Measurements from ENCODE around the gene KYNU. TPM values are rescaled to one million over a fixed set of nuclear protein-coding genes. Genes with fewer than 3 reads are reported as not detected.
"Not testable (repeated sequence)": the region's sequence is repeated elsewhere in the genome, so short reads cannot be mapped to it uniquely, and the experiment has no call there.

The KYNU gene
- total RNA-seq, 1 experiment from 2014 or later: 143 TPM

- Mint-ChIP-seq H3K9me3 (ENCODE audit: unreplicated experiment) (no peaks in the 10 kb centered on the region), H3K4me3 (ENCODE audit: unreplicated experiment) (no peak overlapping the region), H3K27me3 (ENCODE audit: insufficient read depth, unreplicated experiment) (no peaks in the 10 kb centered on the region), H3K27ac (ENCODE audit: low read depth, unreplicated experiment) (no peak overlapping the region), H3K4me1 (ENCODE audit: insufficient read depth, unreplicated experiment) (peaks cover 46% of the 10 kb centered on the region), H3K36me3 (ENCODE audit: insufficient read depth, unreplicated experiment) (no peaks in the 10 kb centered on the region)
- CTCF ChIA-PET: no interaction called here
- no TSS peak for BruUV-seq (replicated peaks)
- POLR2A ChIA-PET: interaction anchor here (2.4 kb wide), 2 partner anchors 10 to 13 kb away, joined by 11 to 12 read pairs; no protein-coding TSS in a partner anchor
- no peak for TF ChIP-seq CTCF (IDR thresholded peaks at IDR 0.05; ENCODE audit: unreplicated experiment)
- intact Hi-C loops (cut with micrococcal nuclease): no loop called here
- no peak for DNase-seq (ENCODE audit: unreplicated experiment)
Observed at GRCh38 chr2:142862299-142862698, 15.2 kb upstream of the KYNU start.

GRCh38 chr2:142862847-142863246, 14.6 kb upstream of the KYNU start:
- CTCF ChIA-PET: interaction anchor here (0.7 to 1.7 kb wide), 3 partner anchors 12 to 180 kb away, joined by 3 to 6 read pairs (median 5); no protein-coding TSS in a partner anchor
- Mint-ChIP-seq H3K4me1 (ENCODE audit: insufficient read depth, unreplicated experiment) (peaks cover 46% of the 10 kb centered on the region), H3K27ac (ENCODE audit: low read depth, unreplicated experiment) (no peak overlapping the region), H3K9me3 (ENCODE audit: unreplicated experiment) (no peaks in the 10 kb centered on the region), H3K27me3 (ENCODE audit: insufficient read depth, unreplicated experiment) (no peaks in the 10 kb centered on the region), H3K4me3 (ENCODE audit: unreplicated experiment) (no peak overlapping the region), H3K36me3 (ENCODE audit: insufficient read depth, unreplicated experiment) (no peaks in the 10 kb centered on the region)
- intact Hi-C loops (cut with micrococcal nuclease): no loop called here
- no peak for TF ChIP-seq CTCF (IDR thresholded peaks at IDR 0.05; ENCODE audit: unreplicated experiment)
- no TSS peak for BruUV-seq (replicated peaks)
- POLR2A ChIA-PET: interaction anchor here (1.0 to 2.4 kb wide), 3 partner anchors 10 to 14 kb away, joined by 6 to 12 read pairs (median 11); partner anchors contain the start of gene KYNU
- no peak for DNase-seq (ENCODE audit: unreplicated experiment)

- Mint-ChIP-seq H3K36me3 (ENCODE audit: insufficient read depth, unreplicated experiment) (no peaks in the 10 kb centered on the region), H3K9me3 (ENCODE audit: unreplicated experiment) (no peaks in the 10 kb centered on the region), H3K4me3 (ENCODE audit: unreplicated experiment) (no peak overlapping the region), H3K27me3 (ENCODE audit: insufficient read depth, unreplicated experiment) (no peaks in the 10 kb centered on the region), H3K27ac (ENCODE audit: low read depth, unreplicated experiment) (peak overlapping the region; percentile 65), H3K4me1 (ENCODE audit: insufficient read depth, unreplicated experiment) (peaks cover 46% of the 10 kb centered on the region)
- no peak for TF ChIP-seq CTCF (IDR thresholded peaks at IDR 0.05; ENCODE audit: unreplicated experiment)
- intact Hi-C loops (cut with micrococcal nuclease): no loop called here
- no peak for DNase-seq (ENCODE audit: unreplicated experiment)
- CTCF ChIA-PET: interaction anchor here (0.6 to 1.7 kb wide), 5 partner anchors 9 to 180 kb away, joined by 3 to 6 read pairs (median 3); no protein-coding TSS in a partner anchor
- POLR2A ChIA-PET: interaction anchor here (0.7 to 2.4 kb wide), 5 partner anchors 9 to 172 kb away, joined by 3 to 12 read pairs (median 6); partner anchors contain the start of gene KYNU
- BruUV-seq (replicated peaks): no TSS peak
Observed at GRCh38 chr2:142863485-142863961, 13.9 kb upstream of the KYNU start.

GRCh38 chr2:142864605-142865004, 12.9 kb upstream of the KYNU start:
- H3K9me3 Mint-ChIP-seq (ENCODE audit: unreplicated experiment); H3K27ac Mint-ChIP-seq (ENCODE audit: low read depth, unreplicated experiment); intact Hi-C loops (cut with micrococcal nuclease); DNase-seq (ENCODE audit: unreplicated experiment); H3K4me3 Mint-ChIP-seq (ENCODE audit: unreplicated experiment); H3K27me3 Mint-ChIP-seq (ENCODE audit: insufficient read depth, unreplicated experiment); H3K36me3 Mint-ChIP-seq (ENCODE audit: insufficient read depth, unreplicated experiment); BruUV-seq (replicated peaks): not testable (repeated sequence)
- CTCF ChIA-PET: interaction anchor here (0.7 to 1.7 kb wide), 4 partner anchors 11 to 182 kb away, joined by 3 to 6 read pairs (median 3); partner anchors contain the start of gene KYNU
- H3K4me1 Mint-ChIP-seq (ENCODE audit: insufficient read depth, unreplicated experiment): peaks cover 40% of the 10 kb centered on the region
- POLR2A ChIA-PET: interaction anchor here (0.6 to 2.4 kb wide), 8 partner anchors 8 to 338 kb away, joined by 3 to 12 read pairs (median 4); partner anchors contain the start of gene KYNU
